HepG2 (cell line): ENCODE results near the gene PTK7. TPM values are rescaled to one million over a fixed set of nuclear protein-coding genes. Genes with fewer than 3 reads are reported as not detected.

Experiments
- ADNP ChIP-seq: sonication (generic); formaldehyde crosslinking; IDR thresholded peaks from 2 replicates; pipeline ENCODE4 v1.4.0; 2020; ENCODE audit warnings: missing genetic modification reagents
- CREB1 ChIP-seq, 2 experiments: fragments of 450-650 bp in 1 of 2; IDR thresholded peaks; 2 replicates each; pipeline ENCODE4 v1.6.1; 2016 to 2017; ENCODE audit warnings: control low read depth in 1 of 2, mild to moderate bottlenecking in 1 of 2, missing compliant biosample characterization in 1 of 2, missing genetic modification characterization in 1 of 2
- E2F1 ChIP-seq: sonication (generic); formaldehyde crosslinking; IDR thresholded peaks from 2 replicates; pipeline ENCODE4 v1.5.0; 2020; ENCODE audit warnings: missing genetic modification reagents
- FOXJ3 ChIP-seq: sonication (generic); formaldehyde crosslinking; IDR thresholded peaks from 2 replicates; pipeline ENCODE4 v1.4.0; 2020; ENCODE audit warnings: missing genetic modification reagents, mild to moderate bottlenecking, borderline replicate concordance
- FOXK1 ChIP-seq: sonication (generic); formaldehyde crosslinking; IDR thresholded peaks from 2 replicates; pipeline ENCODE4 v1.4.0; 2020; ENCODE audit warnings: low read depth, missing genetic modification reagents, borderline replicate concordance
- IKZF4 ChIP-seq: sonication (generic); formaldehyde crosslinking; IDR thresholded peaks from 2 replicates; pipeline ENCODE4 v1.5.1; 2020; ENCODE audit warnings: borderline replicate concordance, mild to moderate bottlenecking, low read depth, missing genetic modification reagents; ENCODE audit errors: not compliant biosample characterization
- KAT8 ChIP-seq: IDR thresholded peaks from 2 replicates; pipeline ENCODE4 v1.6.1; 2016; ENCODE audit warnings: missing genetic modification reagents, missing compliant biosample characterization
- MED1 ChIP-seq: sonication (generic); formaldehyde crosslinking; IDR thresholded peaks from 2 replicates; pipeline ENCODE4 v1.4.0; 2020; ENCODE audit warnings: missing genetic modification reagents
- MYPOP ChIP-seq: sonication (generic); formaldehyde crosslinking; IDR thresholded peaks from 2 replicates; pipeline ENCODE4 v1.8.1; 2023; ENCODE audit warnings: mild to moderate bottlenecking, moderate library complexity, missing genetic modification reagents
- PRDM4 ChIP-seq: sonication (generic); formaldehyde crosslinking; IDR thresholded peaks from 2 replicates; pipeline ENCODE4 v1.9.0; 2021; ENCODE audit warnings: missing genetic modification reagents, borderline replicate concordance
- REPIN1 ChIP-seq: sonication (generic); formaldehyde crosslinking; IDR thresholded peaks from 2 replicates; pipeline ENCODE4 v1.8.0; 2022; ENCODE audit warnings: missing genetic modification reagents, low read depth, mild to moderate bottlenecking, borderline replicate concordance
- SIN3B ChIP-seq: fragments of 150-350 bp; IDR thresholded peaks from 2 replicates; pipeline ENCODE4 v1.6.1; 2014; ENCODE audit warnings: low read length
- SP4 ChIP-seq: sonication (generic); formaldehyde crosslinking; IDR thresholded peaks from 2 replicates; pipeline ENCODE4 v1.8.1; 2023; ENCODE audit warnings: mild to moderate bottlenecking, missing genetic modification reagents
- SP5 ChIP-seq: IDR thresholded peaks from 2 replicates; pipeline ENCODE4 v1.6.1; 2016; ENCODE audit warnings: low read depth, borderline replicate concordance
- STAT5B ChIP-seq: sonication (generic); formaldehyde crosslinking; IDR thresholded peaks from 2 replicates; pipeline ENCODE4 v1.4.0; 2020; ENCODE audit warnings: missing genetic modification reagents
- TAF15 ChIP-seq: fragments of 200-400 bp; formaldehyde crosslinking; IDR thresholded peaks from one replicate; pipeline ENCODE4 v1.6.1; 2018; ENCODE audit warnings: mild to moderate bottlenecking, low read depth, low read length; ENCODE audit not compliant: poor library complexity, severe bottlenecking
- TEAD2 ChIP-seq: sonication (generic); formaldehyde crosslinking; IDR thresholded peaks from 2 replicates; pipeline ENCODE4 v1.9.0; 2021; ENCODE audit warnings: missing genetic modification reagents
- ZBTB2 ChIP-seq: sonication (generic); formaldehyde crosslinking; IDR thresholded peaks from 2 replicates; pipeline ENCODE4 v1.8.0; 2022; ENCODE audit warnings: low read depth, missing genetic modification reagents
- ZBTB39 ChIP-seq: sonication (generic); formaldehyde crosslinking; IDR thresholded peaks from 2 replicates; pipeline ENCODE4 v1.5.0; 2020; ENCODE audit warnings: missing genetic modification reagents
- ZNF644 ChIP-seq: IDR thresholded peaks from 2 replicates; pipeline ENCODE4 v1.6.1; 2016; ENCODE audit warnings: low read depth
- ZNF773 ChIP-seq: sonication (generic); formaldehyde crosslinking; IDR thresholded peaks from 2 replicates; pipeline ENCODE4 v1.4.0; 2020; ENCODE audit warnings: missing genetic modification reagents, borderline replicate concordance
- polyA plus RNA-seq, 8 experiments: library from polyadenylated mRNA; depleted of rRNA in 3 of 8; stranded (reverse) in 7 of 8; unstranded in 1 of 8; fragments of >200 nt; fragmentation: Illumina TruSeq in 4 of 8; extraction: Trizol in 4 of 8; gene quantifications; 2 replicates each; pipeline versions ENCODE4 v1.2.1 to v1.2.3, GENCODE V29; 2011 to 2016; ENCODE audit warnings: low read depth in 4 of 8, missing spikeins in 1 of 8, mixed read lengths in 1 of 8; ENCODE audit not compliant: insufficient read depth in 1 of 8
- total RNA-seq, 5 experiments: library from RNA; depleted of rRNA; stranded (reverse); fragments of >200 nt; fragmentation: Illumina TruSeq; extraction: Trizol; gene quantifications; 2 replicates each; pipeline ENCODE4 v1.2.3, GENCODE V29; 2016; ENCODE audit warnings: low read depth in 1 of 5

The PTK7 gene
- total and polyA plus RNA-seq, 2 of the 13 experiments (the other 11 are each of a cell fraction or from before 2014, with no cell fraction given): 98.5 to 99.8 TPM

GRCh38 chr6:43170931-43171706 lies 95.0 kb downstream of the PTK7 start, which contains the start of gene SRF (continued):
- no peak for TF ChIP-seq ZBTB39 (CRISPR knock-in tag)
- no peak for TF ChIP-seq E2F1 (CRISPR knock-in tag)
- peak; percentile 75; the same call in 1 of the 2 replicates for TF ChIP-seq REPIN1 (CRISPR knock-in tag)
- TF ChIP-seq CREB1 (IDR thresholded peaks at IDR 0.05): peak; percentile 86
- TF ChIP-seq CREB1 (CRISPR knock-in tag; IDR thresholded peaks at IDR 0.05): peak; percentile 88
- TF ChIP-seq KAT8 (CRISPR knock-in tag): no peak
- no peak for TF ChIP-seq PRDM4 (CRISPR knock-in tag)
- TF ChIP-seq FOXK1: peak; percentile 27; the same call in 1 of the 2 replicates
- 0 out of 2 replicates have a peak, but pooled peaks have one; percentile 8 for TF ChIP-seq TEAD2 (CRISPR knock-in tag)
- TF ChIP-seq MED1 (CRISPR knock-in tag): peak; percentile 57
- peak; percentile 88 for TF ChIP-seq SP4
- peak; percentile 58 for TF ChIP-seq IKZF4 (CRISPR knock-in tag)
- TF ChIP-seq STAT5B (CRISPR knock-in tag): no peak
- peak; percentile 93 for TF ChIP-seq ZBTB2 (CRISPR knock-in tag)
- TF ChIP-seq ZNF773: peak; percentile 84; the same call in 1 of the 2 replicates
- TF ChIP-seq TAF15: no peak
- TF ChIP-seq FOXJ3: no peak
- 0 out of 2 replicates have a peak, but pooled peaks have one; percentile 28 for TF ChIP-seq MYPOP (CRISPR knock-in tag)
- peak; percentile 94; the same call in 1 of the 2 replicates for TF ChIP-seq ADNP
- TF ChIP-seq SIN3B: peak; percentile 12; the same call in 1 of the 2 replicates
- peak; percentile 66 for TF ChIP-seq SP5 (CRISPR knock-in tag)
- no peak for TF ChIP-seq ZNF644 (CRISPR knock-in tag)
